HT1080 (cell line): Measurements from ENCODE around the gene MAGI2. TPM values are rescaled to one million over a fixed set of nuclear protein-coding genes. Genes with fewer than 3 reads are reported as not detected.

Experiments
- DNase-seq: peaks from one replicate; pipeline ENCODE4 v3.0.0-alpha.2; 2015; ENCODE audit warnings: low read depth
- total RNA-seq: library from RNA; depleted of rRNA; stranded (reverse); fragments of >200 nt; shearing (Covaris generic); gene quantifications from 2 replicates; pipeline ENCODE4 v1.2.3, GENCODE V29; 2014

Gene MAGI2
- total RNA-seq, 1 experiment from 2014 or later = 0.39 TPM

DNA sequence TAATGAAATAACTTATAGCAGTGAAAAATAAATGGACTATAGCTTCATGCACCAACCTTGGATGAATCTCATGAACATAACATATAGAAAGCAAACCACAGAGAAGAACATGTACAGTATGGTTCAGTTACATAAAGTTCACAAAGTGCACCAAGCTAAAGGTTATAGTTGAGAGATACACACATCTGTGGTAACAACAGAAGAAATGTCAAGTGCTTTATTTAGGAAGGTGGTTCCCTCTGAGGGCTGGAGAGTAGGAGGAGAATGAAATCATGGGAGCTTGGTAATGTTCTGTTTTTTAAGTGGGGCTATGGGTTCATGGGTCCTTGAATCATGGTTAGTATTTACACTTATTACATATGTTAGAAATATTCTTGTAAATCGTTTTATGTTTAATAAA lies 1331.6 kb downstream of the MAGI2 start:
- no peak for DNase-seq

DNA sequence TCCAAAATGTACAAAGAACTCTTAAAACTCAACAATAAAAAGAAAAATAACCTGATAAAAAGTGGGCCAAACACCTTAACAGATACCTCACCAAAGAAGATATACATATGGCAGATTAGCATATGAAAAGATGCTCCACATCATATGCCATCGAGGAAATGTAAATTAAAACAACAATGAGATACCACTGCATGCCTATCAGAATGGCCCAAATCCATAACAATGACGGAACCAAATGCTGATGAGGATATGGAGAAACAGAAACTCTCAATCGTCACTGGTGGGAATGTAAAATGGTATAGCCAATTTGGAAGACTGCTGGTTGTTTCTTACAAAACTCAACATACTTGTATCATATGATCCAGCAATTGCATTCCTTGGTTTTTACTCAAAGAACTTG lies 1335.0 kb downstream of the MAGI2 start:
- DNase-seq = no peak

DNA sequence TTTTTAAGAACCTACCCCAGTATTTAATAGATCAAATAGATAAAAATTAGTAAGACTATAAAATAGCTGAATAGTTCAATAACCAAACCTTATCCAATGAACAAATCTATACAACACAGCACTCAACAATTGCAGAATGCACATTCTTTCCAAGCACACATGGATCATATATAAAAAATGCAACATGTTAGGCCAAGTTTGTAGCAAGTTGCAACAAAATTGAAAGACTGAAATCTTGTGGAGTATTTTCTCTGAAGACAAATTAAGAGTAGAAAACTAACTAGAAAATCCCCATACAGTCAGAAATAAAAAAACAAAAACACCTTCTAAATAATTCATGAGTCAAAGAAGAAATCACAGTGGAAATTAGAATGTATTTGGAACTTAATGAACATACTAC lies 1337.6 kb downstream of the MAGI2 start:
- no peak for DNase-seq

DNA sequence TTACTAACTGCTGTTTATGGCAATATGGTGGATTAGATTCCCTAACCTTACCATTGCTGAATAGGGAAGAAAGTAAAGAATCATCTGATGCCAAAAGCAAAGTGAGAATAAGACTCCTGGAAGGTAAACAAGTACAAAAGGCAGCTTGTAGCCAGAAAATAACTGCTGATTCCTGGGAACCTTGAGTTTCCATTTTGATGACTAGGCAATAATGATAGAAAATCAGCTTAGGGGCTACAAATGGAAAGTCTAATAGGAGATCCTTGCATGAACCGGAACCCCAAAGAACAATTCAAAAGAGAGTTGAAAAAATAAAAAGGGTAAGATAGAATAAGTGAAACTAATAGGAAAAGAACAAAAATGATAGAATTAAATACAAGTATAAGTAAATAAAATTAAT lies 1338.5 kb downstream of the MAGI2 start:
- no peak for DNase-seq

DNA sequence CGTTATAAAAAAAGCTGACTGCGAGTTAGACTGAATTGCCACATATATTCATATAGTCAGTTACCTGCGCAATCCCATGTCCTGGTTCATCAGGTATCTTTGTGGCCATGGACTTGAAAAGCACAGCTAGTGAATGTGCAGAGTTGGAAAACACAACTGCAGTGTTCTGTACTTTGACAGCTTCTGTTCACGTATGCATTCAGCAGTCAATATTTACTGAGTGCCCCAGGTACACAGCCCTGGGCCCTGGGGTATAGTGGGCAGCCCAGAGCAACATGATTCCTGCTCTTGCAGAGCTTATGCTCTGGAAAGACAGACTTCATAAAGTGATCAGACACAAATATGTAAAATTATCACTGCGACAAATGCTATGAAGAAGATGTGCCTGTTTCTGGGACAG lies 1341.0 kb downstream of the MAGI2 start:
- no peak for DNase-seq

DNA sequence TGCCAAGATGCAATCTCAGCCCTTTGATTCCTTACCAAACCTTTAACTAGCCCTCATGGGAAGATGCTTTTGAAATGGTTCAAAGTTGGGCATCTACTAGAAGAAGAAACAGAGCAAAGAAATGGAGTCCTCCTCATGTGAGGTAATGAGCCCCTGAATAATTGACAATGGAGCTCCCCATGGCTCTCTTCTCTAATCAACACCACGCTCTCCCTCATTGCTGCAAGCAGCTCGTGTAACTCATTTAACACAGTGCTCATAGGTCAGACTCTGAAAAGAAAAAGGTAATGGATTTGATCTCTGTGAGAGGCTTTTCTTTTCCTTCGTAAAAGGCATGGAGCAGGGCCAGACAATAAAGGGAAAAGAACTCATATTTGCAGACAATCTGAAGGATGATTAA lies 1342.1 kb downstream of the MAGI2 start:
- DNase-seq = no peak

DNA sequence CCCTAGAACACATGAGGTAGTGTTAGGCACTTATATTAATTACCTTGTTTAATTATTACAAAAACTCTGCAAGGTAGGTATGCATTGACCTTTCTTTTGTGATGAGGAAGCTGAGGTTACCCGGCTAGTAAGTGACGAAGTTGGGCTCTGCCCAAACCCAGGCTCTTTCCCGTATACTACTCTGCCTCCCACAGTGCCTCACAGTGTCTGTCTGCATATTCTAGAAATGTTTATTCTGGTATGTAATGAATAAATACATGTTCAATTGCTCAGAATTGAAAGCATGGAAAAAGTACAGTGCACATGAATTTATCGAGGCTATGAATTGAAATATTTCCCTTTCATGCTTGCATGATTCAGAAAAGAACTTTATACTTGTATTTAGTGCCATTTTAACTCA lies 1350.0 kb downstream of the MAGI2 start:
- no peak for DNase-seq

DNA sequence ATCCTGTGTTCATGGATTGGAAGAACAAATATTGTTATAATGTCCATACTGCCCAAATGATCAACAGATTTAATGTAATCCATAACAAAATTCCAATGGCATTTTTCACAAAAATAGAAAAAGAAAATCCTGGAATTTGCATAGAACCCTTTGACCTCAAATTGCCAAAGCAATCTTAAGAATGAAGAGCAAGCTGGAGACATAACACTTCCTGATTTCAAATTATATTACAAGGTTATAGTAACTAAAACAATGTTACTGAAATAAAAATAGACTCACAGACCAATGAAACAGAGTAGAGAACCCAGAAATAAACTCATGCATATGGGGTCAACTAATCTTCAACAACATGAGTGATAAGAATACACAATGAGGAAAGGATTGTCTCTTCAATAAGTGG lies 1352.4 kb downstream of the MAGI2 start:
- DNase-seq = no peak

DNA sequence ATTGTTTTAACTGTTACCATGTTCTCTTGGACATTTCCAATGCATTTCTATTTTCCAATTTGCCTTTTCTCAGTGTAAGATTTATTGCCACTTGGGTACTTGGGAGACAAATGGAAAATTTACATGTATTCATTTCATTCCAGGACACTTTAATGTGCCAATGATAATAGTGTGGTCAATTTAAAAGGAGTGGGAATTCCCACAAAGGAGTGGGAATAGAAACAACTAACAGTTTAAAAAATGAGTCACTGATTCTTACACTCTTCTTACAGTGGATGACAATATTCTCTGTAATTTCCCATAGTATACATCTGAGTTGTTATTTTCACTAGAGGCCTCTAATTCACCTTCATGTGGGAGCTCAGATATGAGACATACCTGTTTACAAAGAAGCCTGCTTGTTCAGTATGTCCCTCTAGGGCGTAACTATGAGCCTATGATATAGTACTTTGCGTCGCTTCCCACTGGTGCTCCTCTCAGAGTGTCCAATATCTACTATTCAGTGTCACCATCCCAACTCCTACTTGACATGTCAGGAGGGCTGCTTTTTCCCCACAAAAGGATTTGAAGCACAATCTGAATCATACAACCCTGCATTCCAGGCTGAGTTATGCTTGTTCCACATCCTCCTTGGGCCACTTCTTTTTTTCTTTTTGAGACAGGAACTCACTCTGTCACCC lies 1353.6 kb downstream of the MAGI2 start:
- DNase-seq = peak; percentile 62

DNA sequence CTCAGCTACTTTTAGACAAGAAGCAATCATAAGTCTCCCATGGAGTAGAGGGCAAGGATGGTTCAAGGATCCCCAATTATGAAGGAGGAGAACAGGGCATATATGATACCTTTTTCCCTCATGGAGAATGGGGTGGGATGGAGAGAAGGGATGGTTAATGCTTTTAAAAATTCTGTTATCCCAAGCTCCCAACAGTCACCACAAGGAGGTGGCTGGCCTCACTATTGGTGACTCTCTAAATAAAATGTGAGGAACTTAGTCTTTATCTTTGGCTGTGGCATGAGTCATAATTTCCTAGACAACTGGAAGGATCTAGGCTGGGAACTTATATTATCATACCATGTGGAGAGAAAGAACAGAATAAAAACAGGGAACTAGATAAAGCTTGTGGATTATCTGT lies 1357.9 kb downstream of the MAGI2 start:
- peak; percentile 38 for DNase-seq

DNA sequence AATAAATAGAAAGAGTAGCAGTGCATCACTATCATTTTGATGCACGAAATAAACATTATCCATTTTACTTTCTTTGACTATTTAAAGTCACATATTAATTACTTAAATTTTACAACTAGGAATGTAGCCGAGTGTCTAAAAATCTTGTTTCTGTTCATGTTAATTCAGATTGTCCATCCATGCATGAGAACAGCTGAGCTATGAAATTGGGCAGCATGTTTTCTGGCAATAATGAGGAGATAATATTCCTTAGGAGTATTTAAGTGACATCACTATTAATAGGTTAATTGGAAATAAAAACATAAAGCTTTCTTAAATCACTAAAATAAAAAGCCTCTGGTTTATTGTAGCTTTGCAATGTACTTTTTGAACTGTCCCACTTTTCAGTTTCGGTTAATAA lies 1361.1 kb downstream of the MAGI2 start:
- no peak for DNase-seq

DNA sequence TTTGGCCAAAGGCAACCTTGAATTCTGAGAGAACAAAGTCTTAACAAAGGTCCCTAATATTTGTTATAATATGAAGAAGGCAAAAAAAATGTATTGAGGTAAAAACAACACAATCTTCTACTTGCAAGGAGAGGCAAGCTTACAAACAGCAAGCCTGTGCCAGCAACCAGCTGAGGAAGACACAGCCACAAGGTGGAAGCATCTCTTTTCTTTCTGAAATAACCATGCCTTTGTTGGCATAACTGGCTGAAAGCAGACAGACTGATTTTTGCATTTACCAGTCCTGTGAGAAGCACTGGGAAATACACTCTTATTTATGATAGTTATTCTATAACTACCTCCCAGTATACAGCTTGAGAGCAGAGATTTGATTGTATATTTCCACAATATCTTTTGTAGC lies 1362.9 kb downstream of the MAGI2 start:
- no peak for DNase-seq

DNA sequence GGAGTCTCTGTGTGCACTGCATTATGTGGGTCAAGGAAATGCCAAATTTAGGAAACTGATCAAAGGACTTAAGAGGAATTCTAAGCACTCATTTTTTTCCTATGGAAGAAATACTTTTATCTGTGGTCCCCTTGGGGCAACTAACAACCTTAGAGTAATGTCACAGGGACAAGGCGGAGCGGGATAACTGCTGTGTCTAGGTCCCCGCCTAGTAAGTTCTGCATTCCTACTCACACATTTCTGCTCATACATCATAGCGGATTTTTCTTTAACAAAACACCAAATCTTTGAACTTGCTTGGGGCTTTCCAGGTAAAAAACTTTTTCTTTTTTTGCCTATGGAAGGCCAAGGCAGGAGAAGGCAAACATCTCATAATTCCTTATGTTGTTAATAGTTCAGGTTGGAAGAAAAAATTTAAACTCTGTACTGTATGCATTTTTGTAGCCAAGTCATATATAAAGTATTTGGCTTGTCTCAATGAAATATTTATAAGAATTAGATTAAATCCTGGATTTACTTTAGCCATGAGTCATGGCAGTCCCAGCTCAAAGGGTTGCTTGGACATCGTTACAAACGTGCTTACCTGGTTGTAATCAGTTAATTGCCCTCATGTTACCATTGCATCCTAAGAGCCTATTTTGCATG lies 1369.9 kb downstream of the MAGI2 start:
- no peak for DNase-seq

DNA sequence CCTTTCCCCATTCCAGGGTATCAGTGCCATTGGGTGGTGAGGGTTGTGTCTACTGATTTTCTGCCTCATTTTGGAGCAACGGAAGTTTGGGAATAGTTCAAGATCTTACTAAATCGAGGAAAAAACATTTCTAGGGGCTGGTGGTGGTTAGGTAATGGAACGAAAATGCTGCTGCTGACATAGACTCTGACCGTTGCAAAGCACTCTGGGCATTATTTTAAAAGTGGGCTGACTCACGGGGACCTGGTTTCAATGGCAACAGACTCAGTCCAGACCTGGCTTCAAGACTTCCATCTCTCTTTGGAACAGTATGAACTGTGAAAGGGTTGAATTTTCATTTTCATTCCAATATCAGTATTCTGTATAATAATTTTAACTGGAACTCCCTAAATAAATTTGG lies 1370.9 kb downstream of the MAGI2 start:
- no peak for DNase-seq

DNA sequence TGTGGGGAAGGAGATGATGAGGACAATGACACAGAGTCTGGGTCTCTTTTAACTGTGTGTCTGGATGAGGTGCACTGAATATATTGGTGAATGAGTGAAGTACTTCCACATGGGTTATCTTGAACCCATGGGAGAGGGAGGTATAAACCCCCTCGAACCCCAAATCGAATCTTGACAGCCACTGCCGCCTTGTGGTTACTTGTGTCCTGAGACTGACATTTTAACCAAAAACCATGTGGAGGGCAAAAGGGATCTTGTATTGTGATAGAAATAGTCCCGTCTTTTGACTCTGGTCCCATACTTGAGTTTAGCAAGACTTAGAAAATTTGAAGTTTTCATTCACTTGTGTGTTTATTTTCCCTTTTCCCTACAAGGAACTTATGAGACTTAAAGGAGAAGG lies 1371.6 kb downstream of the MAGI2 start:
- no peak for DNase-seq

DNA sequence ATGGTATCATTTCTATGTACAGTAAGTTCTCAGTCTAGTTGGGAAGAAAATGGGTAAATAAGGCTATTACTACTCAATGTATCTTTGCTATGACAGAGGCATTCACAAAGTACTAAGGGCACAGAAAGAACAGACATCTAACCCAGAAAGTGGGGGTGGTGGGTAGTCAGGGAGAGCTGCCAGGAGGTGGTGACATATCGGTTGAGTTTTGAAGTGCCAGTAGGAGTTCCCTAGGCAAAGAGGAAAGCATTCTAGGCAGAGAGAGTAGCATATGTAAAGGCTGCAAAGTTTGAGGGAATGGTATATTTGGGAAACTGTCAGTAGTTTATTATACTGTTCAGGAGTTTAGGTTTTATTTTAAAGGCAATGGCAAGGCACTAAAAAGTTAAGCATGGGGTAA lies 1372.1 kb downstream of the MAGI2 start:
- DNase-seq = no peak

DNA sequence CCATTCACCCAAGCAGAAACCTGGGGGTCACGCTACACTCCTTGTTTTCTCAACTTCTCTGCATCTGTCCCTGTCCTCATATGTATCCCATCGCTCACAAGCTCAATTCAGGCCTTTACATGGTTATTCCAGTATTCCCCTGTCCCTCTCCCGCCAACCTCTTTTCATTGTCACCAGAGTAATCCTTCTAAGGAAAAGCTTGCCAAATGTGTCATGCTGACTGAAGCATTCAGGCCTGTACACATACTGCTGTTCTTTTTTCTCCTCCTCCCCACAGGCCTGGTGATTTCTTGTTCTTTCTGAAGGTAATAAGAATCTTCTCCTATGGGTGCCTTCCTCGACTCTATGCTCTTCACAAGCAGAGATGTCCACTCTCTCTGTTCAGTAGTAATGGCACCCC lies 1372.7 kb downstream of the MAGI2 start:
- no peak for DNase-seq

DNA sequence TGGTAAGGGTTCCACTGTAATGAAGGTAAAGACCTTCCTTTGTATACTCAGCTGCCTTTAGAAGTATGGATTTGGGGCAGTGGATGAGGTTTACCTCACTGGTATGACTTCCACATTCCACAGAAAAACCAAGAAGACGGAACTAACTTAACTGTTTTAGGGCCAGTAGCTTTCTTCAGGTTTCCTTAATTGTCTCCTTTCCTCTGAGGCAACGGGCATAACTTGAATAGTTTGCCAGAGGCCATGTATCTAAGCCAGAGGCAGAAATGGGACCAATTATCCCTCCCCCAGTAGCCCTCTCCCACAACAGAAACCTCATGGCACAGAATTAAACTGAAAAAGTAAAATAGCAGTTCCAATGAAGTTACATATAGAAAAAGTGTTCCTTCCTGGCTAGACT lies 1373.2 kb downstream of the MAGI2 start:
- no peak for DNase-seq

DNA sequence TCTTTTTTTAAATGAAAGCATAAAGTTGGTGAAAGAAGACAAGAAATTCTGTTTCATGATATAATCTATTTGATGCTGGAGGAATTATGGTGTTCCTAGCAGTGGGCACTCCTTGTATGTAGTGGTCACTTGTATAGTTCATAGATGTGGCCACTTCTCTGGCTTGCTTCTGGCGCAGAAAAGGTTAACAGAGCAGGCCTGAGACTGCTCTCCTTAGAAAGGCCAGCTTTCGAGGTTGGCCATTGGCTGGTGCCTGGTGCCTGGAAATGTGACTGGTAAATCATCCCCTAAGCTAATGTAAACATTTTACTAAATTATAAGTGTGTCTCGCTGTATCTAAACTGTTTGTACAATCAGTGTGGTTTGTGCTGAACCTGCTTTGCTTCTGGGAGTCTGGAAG lies 1378.8 kb downstream of the MAGI2 start:
- no peak for DNase-seq

DNA sequence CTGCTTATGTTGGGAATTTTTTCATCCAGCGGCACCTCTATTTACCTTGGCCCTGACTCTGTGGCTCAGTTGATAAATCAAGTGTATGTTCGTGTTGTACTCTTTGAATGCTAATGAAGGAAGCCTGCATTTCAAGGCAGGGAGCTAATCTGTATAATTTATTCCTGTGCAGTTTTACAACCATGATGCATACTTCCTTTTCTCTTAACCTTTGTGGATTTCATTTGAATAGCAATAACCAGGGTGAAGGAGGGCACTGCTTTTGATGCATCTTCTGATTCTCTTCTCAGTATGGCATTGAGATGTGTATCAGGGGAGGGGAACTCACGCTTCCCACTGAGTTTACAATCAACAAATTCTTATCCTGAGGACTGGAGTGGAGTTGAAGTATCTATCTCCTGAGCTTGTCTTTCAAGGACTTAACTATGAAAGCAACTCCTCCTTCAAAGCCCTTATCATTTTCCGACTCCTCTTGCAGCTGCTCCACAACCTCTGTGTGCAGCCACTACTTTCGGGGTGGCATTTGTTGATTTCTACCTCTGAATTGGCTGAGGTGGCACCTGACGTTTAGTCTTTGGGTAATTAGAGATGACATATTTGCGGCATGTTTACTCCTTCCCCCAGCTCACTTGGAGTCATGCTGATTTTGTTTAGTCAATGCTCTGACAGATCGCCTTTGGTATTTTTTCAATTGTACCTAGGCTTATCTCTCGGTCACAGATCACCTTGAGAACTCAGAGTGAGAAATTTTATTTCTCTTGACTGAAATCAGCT lies 1379.7 kb downstream of the MAGI2 start:
- DNase-seq = no peak

DNA sequence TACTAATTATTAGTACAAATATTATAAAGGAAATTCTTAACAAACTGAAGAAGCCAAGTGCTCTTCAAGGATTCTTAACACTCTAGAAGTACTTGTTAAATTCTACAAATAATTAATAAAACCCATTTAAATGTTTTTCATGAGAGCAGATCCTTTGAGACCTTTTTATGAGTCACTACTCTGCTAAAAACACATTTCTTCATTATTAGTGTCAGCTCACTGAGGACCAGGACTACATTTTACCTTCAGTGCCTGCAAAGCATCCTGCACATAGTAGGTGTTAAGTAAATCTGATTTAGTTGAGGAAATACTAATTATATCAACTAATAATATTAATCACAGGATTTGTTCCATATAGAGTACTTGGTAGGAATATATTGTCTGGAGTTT lies 1381.3 kb downstream of the MAGI2 start:
- no peak for DNase-seq

DNA sequence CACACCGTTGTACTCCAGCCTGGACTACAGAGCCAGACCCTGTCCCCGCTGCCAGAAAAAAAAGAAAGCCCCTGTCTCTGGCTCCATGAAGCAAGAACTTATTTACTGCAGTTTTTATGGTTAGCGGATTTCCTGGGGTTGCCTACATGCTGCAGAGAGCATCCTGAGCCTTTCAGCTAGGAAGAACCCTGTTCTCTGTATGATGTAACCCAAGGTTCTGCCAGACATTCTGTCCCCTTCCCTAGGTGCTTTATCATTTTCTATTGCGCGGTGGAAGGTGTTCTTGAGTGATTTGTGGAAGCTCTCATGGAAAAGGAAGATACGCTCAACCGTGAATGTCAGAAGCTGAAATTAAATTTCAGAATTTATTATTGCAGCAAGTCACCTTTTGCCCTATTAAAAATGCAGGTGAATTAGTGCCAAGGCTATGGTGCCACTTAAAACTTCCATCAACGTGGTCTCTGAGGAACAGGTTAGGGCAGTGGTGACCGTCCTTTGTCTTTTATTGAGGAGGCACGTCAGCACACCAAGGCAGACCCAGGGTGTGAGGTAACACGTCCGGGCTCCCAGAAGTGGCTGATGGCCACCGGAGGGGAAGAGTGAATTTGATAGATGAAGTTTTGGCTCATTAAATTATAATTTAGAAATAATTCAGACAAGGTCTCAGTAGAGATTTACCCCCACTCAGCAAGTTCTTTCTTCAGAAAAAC lies 1381.8 kb downstream of the MAGI2 start:
- no peak for DNase-seq
